Upper lobe of right lung (tissue), 1 donor: ENCODE data around the gene OR9G1. TPM values are rescaled to one million over a fixed set of nuclear protein-coding genes. Genes with fewer than 3 reads are reported as not detected.
A peak's percentile ranks its signal among the peaks of the same experiment; 100 is the strongest.

Source experiments
- ATAC-seq: fragments of 200-7000 bp; cut with Tn5 transposase; one replicate; pipeline ENCODE4 v1.9.1; 2020; ENCODE audit warnings: mild to moderate bottlenecking, moderate library complexity
- DNase-seq: peaks from one replicate; pipeline ENCODE4 v3.0.0-alpha.2; 2020
- H3K27ac ChIP-seq: fragments of 200-600 bp; one replicate; pipeline ENCODE4 v1.8.0; 2022
- H3K27me3 ChIP-seq: fragments of 200-600 bp; one replicate; pipeline ENCODE4 v1.8.0; 2022; ENCODE audit warnings: mild to moderate bottlenecking
- H3K36me3 ChIP-seq: fragments of 200-600 bp; one replicate; pipeline ENCODE4 v1.8.0; 2022
- H3K4me1 ChIP-seq: fragments of 200-600 bp; one replicate; pipeline ENCODE4 v1.8.0; 2022
- H3K4me3 ChIP-seq: fragments of 200-600 bp; one replicate; pipeline ENCODE4 v1.8.0; 2022; ENCODE audit warnings: mild to moderate bottlenecking
- H3K9me3 ChIP-seq: fragments of 200-600 bp; one replicate; pipeline ENCODE4 v1.8.0; 2022
- CTCF ChIP-seq: fragments of 200-600 bp; IDR thresholded peaks from one replicate; pipeline ENCODE4 v1.8.0; 2022; ENCODE audit warnings: antibody characterized with exemption
- intact Hi-C: fragments of 100-400 bp; cut with DNase I; formaldehyde crosslinking; loops from one replicate; pipeline ENCODE4 v1.11.0; 2022
- total RNA-seq: library from RNA; stranded (reverse); fragmentation: NEBNext Ultra II Directional; extraction: Animal tissue kit (Norgen Biotek cat#: 25700); gene quantifications from one replicate; pipeline ENCODE4 v1.2.1, GENCODE V29; 2021
- donor health status: DM: no; HTN: yes; CAD: no; lungs with severe emphysema.

The OR9G1 gene
- total RNA-seq, 1 donor from 2014 or later = not detected

DNA sequence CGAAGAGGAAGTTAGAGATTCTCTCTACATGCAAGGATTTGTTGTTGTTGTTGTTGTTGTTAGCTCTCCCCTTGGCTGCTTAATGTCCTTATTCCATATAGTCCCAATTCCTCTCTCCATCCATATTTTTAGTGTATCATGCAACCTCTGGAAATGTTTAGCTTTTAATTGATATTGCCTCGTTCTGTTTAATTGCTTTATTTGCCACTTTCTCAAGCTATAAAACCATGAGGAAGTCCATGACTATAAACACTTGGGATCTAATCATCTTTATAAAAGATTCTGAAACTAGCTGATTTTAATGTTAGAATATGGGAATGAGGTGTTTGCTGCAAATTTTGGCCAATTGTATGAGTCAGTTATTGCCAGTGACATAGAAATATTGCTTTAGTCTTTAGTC is 5.5 kb upstream of the OR9G1 start:
- DNase-seq (no peak), ATAC-seq (no peak)
- H3K27ac ChIP-seq = no peak overlapping the region
- no peaks in the 10 kb centered on the region for H3K4me1 ChIP-seq
- no peaks in the 10 kb centered on the region for H3K36me3 ChIP-seq
- H3K27me3 ChIP-seq = no peaks in the 10 kb centered on the region
- no peak overlapping the region for H3K4me3 ChIP-seq
- no peaks in the 10 kb centered on the region for H3K9me3 ChIP-seq
- no peak for TF ChIP-seq CTCF
- intact Hi-C loops = no loop called here

- ATAC-seq (peak; percentile 57), DNase-seq (no peak)
- no peaks in the 10 kb centered on the region for H3K9me3 ChIP-seq
- no peaks in the 10 kb centered on the region for H3K27me3 ChIP-seq
- H3K27ac ChIP-seq = no peak overlapping the region
- no peaks in the 10 kb centered on the region for H3K4me1 ChIP-seq
- TF ChIP-seq CTCF = no peak
- H3K4me3 ChIP-seq = no peak overlapping the region
- H3K36me3 ChIP-seq = no peaks in the 10 kb centered on the region
- intact Hi-C loops = no loop called here
Observed at GRCh38 chr11:56700242-56700913, 1.5 kb downstream of the OR9G1 start.

- peak; percentile 41 for ATAC-seq
- intact Hi-C loops = no loop called here
- TF ChIP-seq CTCF = no peak
- no peak overlapping the region for H3K4me3 ChIP-seq
- H3K4me1 ChIP-seq = no peaks in the 10 kb centered on the region
- H3K27ac ChIP-seq = no peak overlapping the region
- H3K9me3 ChIP-seq = no peaks in the 10 kb centered on the region
- H3K36me3 ChIP-seq = no peaks in the 10 kb centered on the region
- no peaks in the 10 kb centered on the region for H3K27me3 ChIP-seq
- DNase-seq = no peak
Observed at GRCh38 chr11:56700914-56701485, 2.1 kb downstream of the OR9G1 start.

GRCh38 chr11:56705784-56706396 is 7.0 kb downstream of the OR9G1 start:
- no peak overlapping the region for H3K27ac ChIP-seq
- DNase-seq = no peak
- intact Hi-C loops = no loop called here

DNA sequence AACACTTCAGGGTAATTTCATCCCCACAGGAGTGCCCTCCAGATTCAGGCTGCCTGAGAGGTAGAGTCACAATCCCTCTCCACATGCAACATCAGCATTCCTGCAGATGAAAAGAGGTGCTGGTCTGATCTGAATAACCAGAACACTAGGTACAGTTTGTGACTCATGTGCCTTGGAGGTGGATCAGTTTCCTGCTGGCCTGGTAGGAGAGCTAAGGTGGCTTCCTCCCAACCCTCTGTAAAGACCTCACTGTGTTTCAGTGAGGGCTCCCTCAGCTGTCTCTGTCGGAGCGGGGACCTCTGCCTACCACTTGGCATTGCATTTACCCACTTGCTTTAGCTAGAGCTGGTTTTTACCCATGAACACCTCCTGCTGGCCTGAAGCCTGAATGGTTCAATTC is 7.6 kb downstream of the OR9G1 start:
- no peak for TF ChIP-seq CTCF
- DNase-seq = no peak
- Histone ChIP-seq H3K27me3 (no peaks in the 10 kb centered on the region), H3K4me3 (no peak overlapping the region), H3K36me3 (no peaks in the 10 kb centered on the region), H3K9me3 (no peaks in the 10 kb centered on the region), H3K4me1 (no peaks in the 10 kb centered on the region), H3K27ac (no peak overlapping the region)
- intact Hi-C loops = no loop called here
- no peak for ATAC-seq

More at GRCh38 chr11:56705784-56706396, 7.0 kb downstream of the OR9G1 start:
- Histone ChIP-seq H3K4me1 (no peaks in the 10 kb centered on the region), H3K36me3 (no peaks in the 10 kb centered on the region), H3K9me3 (no peaks in the 10 kb centered on the region), H3K4me3 (no peak overlapping the region), H3K27me3 (no peaks in the 10 kb centered on the region)
- no peak for ATAC-seq
- TF ChIP-seq CTCF = no peak
